NCI-H1436 (cell line): ENCODE results near the gene PTRH1.

Experiments used
- DNase-seq: peaks from one replicate; lab custom pipeline; 2025; lab: John Stamatoyannopoulos, UW

PTRH1 gene

DNA sequence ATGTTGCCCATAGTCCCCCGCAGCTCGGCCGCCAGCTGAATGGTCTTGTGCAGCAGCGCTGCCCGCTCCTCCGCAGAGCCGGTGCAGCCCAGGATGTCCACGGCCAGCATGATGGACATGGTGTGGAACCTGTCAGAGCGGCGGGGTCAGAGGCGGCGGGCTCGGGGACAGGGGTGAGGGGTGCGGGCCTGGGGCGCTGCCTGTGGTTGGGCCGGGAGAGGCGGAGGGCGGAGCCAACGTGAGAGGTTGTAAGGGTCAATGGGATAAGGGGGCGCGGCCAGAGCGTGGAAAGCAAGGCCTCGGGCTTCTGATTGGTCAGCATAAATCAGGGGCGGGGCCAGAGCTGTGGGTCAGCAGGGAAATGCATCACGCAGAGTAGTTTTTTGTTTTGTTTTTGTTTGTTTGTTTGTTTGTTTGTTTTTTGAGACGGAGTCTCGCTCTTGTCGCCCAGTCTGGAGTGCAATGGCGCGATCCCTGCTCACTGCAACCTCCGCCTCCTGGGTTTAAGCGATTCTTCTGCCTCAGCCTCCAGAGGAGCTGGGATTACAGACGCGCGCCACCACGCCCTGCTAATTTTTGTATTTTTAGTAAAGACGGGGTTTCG is 26.5 kb upstream of the PTRH1 start:
- DNase-seq, result no peak

DNA sequence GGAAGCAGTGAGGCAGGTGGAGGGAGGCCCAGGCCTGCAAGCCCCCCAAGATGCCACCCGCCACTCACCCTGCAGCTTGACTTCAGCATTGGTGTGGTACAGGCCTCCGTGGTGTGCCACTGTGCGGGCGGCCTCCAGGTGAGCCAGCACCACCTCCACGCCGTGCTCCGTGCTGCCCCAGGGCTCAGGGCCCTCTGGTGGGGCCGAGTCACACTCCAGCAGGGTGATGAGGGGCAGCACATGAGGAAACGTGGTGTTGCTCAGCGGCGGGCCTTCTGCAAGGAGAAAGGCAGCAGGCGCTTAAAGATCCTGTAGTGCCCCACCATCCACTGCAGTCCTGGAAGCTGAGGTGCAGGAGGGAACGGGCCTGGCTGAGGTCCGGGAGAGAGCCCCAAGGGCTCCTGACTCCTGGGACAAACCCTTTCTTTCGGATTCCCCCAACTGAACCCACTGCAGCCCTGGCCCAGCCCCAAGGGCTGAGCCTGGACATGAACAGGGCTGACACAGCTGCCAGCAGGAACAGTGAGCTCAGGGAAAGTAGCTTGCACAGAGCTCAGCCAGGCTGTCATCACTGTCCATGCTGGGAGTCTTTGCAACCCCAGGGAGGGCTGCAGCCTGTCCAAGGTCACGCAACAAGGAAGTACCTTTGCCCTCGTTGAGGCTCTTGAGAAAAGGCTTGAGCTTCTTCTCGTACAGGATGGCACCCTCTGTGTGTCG is 24.3 kb upstream of the PTRH1 start:
- no peak for DNase-seq

DNA sequence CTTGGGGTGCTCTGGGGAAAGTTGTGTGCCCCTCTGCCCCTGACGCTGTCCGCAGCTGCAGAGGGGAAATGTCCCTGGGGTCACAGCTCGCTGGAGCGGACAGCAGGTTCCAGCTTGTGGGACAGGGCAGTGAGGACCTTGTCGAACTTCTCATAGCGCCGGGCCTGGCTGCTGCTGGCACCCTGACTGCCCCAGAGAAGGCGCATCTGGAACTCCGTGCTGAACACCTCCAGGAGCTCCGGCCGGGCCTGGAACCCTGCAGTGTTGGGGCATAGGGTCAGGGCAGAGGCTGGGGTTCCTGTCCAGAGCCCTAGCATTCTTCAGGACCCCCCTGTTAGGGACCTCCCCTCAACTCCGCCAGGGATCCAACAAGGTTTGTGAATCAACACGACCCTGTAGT is 23.2 kb upstream of the PTRH1 start:
- no peak for DNase-seq

DNA sequence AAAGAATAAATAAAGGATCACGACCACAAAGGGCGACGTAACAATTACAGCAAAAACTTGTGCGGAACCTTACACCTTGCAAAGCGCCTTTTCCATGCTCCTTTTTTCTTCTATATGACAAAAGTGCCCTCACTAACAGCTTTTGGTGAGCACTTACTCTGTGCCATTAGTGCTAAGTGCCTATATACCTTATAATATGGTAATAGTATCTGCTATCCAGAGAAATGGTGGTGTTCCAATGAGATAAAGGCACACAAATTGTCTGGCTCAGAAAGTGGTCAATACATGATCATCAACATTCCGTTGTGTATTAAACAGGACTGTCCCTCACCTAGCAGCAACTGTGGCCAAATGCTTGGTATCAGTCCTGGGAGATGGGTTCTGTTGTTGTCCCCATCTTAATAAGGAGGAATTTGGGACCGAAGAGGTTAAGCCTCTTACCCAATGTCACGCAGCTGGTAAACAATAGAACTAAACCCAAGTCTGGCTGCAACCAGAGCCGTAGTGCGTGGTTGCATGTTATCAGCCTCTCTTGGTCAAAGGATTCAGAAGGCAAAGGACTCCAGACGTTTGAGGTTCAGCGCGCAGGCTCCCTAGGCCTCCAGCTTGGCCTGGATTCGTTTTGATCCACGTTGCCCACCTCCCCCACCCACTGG is 20.2 kb upstream of the PTRH1 start:
- no peak for DNase-seq

DNA sequence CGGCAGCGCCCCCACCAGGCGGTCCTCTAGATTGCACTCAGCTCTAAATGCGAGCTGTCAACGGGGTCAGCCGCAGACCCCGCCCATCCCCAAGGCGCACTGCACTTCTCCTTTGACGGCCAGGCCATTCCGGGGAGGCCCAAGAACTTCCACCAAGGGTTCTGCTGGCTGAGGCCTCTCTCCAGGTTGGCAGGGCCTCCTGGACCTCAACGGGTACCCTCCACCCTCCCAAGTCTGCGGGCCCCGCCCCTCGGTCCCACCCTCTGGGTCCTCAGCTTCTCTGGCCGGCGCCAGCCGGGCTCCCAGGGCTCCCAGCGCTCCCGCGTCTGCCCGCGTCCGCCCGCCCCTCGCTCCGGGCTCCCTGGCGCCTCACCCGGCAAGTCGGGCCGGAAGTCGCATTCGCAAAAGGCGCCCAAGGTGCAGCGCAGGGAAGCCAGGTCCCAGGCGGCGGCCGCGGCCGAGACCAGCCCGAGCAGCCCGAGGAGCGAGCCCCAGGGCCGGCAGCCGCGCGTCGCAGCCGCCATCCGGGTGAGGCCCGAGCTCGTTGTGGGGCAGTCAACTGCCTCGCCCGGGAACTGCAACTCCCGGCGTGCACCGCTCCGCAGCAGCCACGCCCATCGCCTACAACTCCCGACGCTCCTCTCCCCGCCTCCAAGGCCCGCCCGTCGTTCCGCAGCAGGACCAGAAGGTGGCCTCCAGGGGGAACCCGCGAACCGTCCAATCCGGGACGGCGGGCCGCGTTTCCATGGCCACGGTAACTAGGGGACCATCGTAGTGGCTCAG is 19.5 kb upstream of the PTRH1 start, which contains the start of gene TOR2A:
Gene TOR2A (minus strand): TSS at position 548 of the 783 bp plus-strand sequence. CDS start 24 bp downstream, at position 524.
- DNase-seq, result peak; percentile 98

DNA sequence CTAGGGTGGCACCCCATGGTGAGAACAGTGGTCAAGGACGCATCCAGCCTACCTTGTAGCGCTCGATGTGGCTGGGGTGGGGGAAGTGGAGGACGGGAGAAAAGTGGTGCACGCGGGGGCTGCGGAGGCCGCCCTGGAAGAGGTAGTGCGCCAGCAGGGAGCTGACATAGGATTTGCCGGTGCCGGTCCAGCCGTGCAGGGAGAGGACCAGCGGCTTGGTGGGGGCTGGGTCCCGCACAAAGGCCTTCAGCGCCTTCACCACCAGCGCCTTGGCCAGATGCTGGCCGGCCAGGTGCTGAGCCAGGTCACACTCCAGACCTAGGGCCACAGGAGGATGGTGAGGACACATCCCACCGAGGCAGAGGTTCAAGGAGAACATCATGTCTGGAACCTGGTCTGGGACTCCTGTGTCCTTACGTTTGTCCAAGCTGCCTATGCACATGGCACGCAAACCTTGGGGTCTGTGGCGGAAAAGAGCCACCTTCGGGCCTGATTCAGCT is 18.8 kb upstream of the PTRH1 start:
- no peak for DNase-seq

DNA sequence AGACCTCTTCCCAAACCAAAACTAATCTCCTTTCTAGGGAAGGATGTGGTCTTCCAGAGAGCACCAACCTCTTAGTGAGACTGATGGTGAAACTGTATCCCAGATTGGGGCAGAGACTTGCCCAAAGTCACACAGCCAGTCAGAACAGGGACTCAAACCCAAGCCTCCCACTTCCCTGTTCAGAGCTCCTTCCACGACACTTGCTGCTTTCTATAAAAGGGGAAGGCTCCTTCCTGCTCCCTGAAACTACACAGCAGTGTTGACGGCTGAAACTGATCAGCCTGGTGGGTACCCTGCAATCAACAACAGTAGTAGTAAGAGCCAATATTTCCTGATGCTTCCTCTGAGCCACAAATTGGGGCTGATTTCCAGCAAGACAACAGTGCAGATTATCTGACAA is 18.2 kb upstream of the PTRH1 start:
- no peak for DNase-seq

DNA sequence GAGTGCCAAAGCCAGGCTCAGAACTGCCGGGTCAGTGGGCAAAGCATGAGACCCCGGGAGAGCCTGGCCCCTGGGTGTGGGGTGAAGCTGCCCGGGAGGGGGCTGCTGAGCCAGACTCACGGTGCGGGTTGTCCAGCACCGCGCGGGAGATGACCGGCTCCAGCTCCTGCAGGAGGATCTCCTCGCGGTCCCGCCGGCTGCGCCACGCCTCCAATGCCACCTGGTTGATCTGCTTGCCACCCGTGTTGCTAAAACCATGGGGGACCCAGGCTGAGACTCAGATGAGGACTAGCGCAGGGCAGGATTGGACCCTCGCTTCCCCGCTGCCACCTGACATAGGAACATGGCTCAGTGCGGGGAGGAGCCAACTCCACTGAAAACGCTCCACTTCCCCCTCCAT is 17.0 kb upstream of the PTRH1 start:
- no peak for DNase-seq

DNA sequence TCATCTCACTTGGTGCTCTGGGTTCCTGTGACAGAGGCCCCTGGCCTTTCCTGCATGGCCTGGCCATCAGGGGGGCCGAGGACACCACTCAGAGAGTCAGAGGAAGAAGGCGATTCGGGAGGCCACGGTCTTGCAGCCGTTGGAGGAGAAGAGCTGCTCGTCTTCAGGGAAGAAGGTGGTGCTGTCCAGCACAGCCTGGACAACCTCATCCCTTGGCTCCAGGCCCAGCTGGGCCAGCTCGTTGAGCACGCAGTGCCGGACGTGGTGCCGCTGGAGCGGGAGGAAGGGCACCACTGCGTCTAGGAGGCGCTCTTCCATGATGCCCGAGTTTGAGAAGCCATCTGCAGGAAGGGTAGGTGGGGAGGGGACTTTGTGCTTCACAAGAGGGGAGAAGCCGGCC is 16.5 kb upstream of the PTRH1 start:
- no peak for DNase-seq

DNA sequence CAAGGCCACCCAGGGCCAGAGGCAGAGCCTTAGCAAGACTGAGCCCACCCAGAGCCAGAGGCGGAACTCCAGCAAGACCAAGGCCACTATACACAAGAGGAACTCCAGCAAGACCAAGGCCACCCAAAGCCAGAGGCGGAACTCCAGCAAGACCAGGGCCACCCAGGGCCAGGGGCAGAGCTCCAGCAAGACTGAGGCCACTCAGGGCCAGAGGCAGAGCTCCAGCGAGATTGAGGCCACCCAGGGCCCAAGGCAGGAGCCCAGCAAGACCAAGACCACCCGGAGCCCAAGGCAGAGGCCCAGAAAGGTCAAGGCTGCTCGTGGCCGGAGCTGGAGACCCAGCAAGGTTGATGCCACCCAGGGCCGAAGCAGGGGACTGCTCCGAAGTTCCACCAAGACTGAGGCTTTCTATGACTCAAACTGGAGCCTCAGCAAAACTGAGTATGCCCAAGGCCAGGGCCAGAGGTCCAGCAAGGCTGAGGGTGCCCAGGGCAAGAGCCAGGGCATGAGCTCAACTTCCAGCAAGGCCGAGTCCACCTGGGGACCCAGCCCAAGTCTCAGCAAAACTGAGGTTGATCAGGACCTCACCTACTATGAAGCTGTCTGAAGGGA is 15.4 kb upstream of the PTRH1 start:
- DNase-seq, result no peak

DNA sequence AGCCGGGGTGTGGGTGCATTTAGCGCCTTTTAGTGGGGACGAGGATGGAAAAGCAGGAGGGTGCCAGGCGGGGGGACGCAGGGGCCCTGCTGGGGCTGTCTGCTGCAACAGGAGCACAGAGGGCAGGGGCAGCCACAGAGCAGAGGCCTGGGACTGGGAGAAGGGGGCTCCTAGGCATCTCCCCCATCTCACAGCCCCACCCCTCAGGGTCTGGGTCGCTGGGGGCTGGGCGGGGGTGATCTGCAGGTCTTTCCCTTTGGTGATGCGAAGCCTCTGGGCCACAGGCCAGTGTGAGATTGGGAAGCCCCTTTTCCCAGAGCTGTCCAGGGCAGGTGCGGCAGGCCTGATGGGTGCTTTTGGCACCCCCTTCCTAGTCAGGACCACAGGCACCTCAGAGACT is 14.8 kb upstream of the PTRH1 start:
- no peak for DNase-seq

DNA sequence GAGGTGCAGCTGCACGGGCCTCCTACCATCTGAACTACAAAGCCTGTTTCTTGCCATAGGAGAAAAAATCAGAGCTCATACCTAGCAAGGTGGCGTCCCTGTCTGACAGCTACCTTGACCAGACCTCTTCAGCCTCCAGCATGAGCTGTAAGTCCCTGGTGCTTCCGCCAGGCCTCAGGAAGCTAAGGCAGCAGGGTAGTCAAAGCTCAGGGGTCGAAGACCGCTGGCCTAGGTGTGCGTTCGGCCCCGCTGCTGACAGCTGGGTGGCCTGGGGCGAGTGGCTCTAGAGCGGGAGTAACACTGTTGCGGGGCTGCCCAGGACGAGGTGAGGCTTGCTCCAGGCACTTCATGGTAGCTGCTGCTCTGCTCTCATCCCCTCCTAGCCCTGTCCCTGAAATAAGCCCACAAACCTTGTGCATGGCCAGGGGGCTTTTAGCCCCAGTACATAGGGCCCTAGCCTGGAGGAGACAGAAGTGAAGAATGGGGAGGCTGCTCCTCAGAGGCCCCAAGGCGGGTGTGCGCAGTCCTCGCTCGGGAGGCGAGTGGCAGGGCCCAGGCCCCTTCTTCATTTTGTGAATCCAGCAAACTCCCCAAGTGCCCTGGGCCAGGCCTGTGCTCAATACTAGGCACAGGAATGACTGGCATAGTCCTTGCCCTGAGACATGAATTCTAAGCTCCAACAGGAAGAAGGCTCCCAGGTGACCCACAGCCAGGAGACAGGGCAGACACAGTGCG is 14.2 kb upstream of the PTRH1 start:
- no peak for DNase-seq

DNA sequence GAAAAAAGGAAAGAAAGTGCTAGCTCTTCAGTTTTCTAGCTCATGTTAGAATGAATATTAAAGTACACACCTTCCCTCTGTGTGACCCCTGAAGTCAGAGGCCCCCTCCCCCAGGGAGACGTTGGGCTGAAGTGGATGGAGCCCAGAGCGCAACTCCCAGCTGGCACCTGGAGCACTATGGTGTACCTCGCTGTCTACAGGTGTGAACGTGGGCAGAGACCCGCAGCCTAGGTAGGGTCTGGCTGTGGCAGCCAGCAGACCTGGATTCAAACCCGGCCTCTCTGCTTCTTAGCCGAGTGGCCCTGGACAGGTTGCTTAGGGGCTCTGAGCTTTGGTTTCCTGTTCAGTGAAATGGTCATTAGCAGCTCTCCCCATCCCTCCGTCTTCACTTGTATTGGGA is 13.3 kb upstream of the PTRH1 start:
- no peak for DNase-seq

DNA sequence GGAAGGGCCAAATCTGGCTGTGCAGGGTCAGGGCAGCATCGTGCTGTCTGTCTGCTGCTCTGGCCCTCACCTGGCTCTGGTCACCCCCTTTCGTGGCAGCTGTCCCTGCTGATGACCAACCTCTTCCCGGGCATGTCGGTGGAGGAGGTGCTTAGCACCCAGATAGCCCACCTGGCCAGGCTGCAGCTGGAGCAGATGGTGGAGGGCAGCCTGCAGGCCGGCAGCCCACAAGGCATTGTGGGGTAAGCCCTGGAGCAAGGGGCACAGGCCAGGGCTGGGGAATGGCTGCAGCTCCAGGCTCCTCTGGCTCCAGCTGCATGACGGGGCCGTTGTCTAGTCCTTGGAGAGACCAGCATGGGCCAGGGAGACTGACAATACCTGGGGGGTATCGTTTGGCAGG is 11.4 kb upstream of the PTRH1 start:
- no peak for DNase-seq

DNA sequence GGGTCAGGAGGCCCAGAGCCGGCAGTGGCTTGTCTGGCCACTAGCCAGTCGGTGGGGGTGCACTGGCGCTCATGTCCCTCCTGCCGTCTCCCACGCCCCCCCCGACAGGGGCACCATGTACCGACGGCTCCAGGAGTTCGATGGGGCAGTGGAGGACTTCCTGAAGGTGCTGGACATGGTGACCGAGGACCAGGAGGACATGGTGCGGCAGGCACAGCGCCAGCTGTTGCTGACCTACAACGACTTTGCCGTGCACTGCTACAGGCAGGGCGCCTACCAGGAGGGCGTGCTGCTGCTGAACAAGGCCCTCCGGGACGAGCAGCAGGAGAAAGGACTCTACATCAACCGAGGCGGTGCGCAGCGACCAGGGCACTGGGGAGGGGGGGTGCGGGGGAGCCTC is 8.5 kb upstream of the PTRH1 start:
- DNase-seq, result no peak

DNA sequence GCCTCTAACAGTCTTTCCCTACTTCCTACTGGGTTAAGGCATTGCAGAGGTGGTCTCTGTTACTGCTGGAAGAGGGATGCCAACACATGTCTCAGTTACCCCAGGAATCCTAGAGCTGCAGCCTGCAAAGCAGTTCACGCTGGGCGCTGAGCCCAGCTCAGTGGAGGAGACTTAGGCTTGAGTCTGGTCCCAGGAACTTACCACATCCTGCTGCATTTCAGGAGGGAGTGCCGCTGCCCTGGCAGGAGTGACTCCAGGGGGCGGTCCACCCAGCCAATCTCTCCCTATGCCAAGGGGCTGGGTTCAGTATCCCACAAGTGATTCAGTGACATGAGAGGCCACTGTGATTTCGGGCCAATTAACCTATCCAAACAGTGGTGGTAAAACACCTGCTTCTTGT is 8.0 kb upstream of the PTRH1 start:
- no peak for DNase-seq

DNA sequence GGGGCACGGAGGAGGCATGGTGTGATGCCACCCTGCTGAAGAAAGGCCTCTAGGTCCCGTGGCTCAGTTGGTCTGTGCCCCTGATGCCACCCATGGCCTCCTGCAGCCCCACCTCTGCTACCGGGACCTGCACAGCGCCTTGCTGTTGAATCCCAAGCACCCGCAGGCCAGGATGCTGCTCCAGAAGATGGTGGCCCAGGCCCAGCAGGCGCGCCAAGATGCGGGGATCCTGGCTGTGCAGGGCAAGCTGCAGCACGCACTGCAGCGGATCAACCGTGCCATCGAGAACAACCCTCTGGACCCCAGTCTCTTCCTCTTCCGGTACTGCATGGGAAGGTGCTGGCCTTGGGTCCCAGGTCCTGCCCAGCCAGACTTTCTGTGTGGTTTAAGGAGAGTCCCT is 7.5 kb upstream of the PTRH1 start:
- no peak for DNase-seq

DNA sequence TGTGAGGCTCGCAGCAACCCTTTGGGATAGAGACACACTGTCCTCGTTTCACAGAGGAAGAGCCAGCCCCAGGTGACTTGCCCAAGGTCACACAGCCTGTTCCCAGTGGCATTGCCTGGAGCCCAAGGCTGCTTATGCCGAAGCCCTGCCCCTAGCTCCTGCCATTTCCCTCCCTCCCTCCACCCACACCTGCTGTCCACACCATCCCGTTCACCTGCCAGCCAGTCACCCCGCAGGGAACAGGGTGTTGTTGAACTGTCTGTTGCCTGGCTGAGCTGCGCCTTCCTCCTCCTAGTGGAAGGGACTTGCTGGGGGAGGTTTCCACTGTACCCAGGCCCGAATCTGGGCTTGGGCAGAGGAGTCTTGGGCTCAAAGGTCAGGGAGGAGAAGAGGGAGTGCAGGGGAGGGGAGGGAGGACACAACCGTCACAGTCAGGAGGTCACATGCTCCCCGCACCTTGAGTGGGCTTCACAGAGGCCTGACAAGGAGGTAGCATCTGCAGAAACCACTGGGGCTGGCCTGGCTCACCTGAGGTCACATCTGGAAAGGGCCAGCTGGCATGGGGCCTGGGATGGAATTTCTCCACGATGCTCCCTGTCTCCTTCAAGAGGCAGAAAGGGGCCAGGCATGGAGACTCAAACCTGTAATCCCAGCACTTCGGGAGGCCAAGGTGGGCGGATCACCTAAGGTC is 6.7 kb upstream of the PTRH1 start:
- DNase-seq, result no peak

DNA sequence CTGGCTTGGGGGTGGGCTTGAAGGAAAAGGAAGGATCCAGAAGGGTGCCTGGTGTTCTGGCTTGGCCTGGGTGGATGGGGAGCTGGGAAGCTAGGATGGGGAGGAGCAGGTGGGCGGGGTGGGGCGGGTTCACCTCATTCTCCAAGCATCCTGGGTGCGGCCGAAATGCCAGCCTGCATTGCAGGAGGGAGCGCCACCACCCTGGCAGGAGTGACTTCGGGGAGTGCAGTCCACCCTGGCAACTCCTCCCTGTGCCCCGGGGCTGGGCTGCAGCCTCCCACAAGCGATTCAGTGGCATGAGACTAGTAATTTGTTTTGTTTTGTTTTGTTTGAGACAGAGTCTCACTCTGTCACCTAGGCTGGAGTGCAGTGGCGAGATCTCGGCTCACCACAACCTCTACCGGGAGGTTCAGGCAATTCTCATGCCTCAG is 5.9 kb upstream of the PTRH1 start:
- no peak for DNase-seq

DNA sequence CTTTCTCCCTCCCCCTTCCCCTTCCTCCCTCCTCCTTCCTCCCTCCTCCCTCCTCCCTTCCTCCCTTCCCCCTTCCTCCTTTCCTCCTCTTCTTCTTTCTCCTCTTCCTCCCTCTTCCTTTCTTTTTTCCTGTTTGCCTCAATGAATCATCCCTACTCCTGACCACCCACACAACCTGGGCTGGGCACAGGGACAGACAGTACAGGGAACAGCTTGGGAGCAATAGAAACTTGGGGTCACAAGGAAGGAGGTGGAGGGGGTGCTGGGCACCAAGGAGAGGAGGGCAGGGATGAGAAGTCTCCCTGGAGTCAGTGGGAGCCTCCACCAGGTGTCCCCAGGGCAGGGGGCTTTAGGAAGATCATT is 5.4 kb upstream of the PTRH1 start:
- DNase-seq, result no peak
